NB4 (cell line): ENCODE data around the gene FASN.

Experiments
- CTCF ChIP-seq: IDR thresholded peaks from one replicate; pipeline ENCODE4 v1.5.1; 2012; ENCODE audit warnings: low read depth, low read length
- MAX ChIP-seq: IDR thresholded peaks from 2 replicates; pipeline ENCODE4 v1.6.1; 2011; ENCODE audit warnings: low read depth, low read length
- MYC ChIP-seq: IDR thresholded peaks from 2 replicates; pipeline ENCODE4 v1.6.1; 2011; ENCODE audit warnings: low read depth, low read length
- POLR2A ChIP-seq: IDR thresholded peaks from 2 replicates; pipeline ENCODE4 v1.6.1; 2011; ENCODE audit warnings: mild to moderate bottlenecking; ENCODE audit not compliant: insufficient read length; ENCODE audit errors: extremely low read depth

- TF ChIP-seq CTCF (no peak), POLR2A (no peak), MAX (no peak), MYC (no peak)
These were observed 18.9 kb downstream of the FASN start for GRCh38 chr17:82079001-82079677.
